Measurements from ENCODE around the gene GPR25.

The GPR25 gene

DNA sequence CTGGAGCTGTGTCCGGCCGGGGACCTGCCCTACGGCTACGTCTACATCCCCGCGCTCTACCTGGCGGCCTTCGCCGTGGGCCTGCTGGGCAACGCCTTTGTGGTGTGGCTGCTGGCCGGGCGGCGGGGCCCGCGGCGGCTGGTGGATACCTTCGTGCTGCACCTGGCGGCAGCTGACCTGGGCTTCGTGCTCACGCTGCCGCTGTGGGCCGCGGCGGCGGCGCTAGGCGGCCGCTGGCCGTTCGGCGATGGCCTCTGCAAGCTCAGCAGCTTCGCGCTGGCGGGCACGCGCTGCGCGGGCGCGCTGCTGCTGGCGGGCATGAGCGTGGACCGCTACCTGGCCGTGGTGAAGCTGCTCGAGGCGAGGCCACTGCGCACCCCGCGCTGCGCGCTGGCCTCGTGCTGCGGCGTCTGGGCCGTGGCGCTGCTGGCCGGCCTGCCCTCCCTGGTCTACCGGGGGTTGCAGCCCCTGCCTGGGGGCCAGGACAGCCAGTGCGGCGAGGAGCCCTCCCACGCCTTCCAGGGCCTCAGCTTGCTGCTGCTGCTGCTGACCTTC is 412 bp downstream of the GPR25 start:
- DNase-seq (ENCODE audit: low spot score) = no peak

DNA sequence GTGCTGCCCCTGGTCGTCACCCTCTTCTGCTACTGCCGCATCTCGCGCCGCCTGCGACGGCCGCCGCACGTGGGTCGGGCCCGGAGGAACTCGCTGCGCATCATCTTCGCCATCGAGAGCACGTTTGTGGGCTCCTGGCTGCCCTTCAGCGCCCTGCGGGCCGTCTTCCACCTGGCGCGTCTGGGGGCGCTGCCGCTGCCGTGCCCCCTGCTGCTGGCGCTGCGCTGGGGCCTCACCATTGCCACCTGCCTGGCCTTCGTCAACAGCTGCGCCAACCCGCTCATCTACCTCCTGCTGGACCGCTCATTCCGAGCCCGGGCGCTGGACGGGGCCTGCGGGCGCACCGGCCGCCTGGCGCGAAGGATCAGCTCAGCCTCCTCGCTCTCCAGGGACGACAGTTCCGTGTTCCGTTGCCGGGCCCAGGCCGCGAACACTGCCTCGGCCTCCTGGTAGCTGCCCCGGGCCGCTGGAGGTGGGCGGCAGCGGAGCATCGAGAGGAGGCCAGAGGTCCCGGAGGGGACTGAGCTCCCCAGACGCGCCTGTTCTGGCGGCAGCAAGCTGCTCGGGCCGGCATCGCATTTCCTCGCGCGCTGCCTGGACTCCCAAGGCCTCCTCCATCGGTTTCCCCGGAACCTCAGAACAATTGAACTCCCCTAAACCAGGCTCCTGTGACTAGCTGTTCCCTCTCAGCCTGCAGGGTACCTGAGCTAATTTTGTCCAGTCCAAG is 1.1 kb downstream of the GPR25 start:
- DNase-seq (ENCODE audit: low spot score) = no peak

GRCh38 chr1:200874694-200875093 is 1.9 kb downstream of the GPR25 start:
- DNase-seq (ENCODE audit: low spot score) = no peak

DNA sequence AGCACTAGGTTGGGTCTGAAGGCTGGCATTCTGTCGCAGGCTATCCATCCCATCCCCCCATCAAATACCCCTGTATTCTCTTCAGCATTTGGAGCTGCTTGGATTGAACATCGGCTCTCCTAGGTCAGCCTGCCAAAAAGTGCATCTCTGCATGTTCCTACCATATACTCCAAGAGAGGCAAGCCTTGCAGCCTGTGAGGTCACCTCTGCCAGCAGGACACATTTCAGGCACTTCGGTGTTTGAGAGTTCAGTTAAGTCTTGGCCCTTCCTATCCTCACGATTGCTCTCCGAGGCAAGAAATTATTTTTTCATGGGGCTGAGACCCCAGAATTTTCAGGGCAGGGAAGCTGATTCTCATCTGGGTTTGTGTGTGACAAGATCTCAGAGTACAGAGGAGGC is 2.6 kb downstream of the GPR25 start:
- DNase-seq (ENCODE audit: low spot score) = no peak

GRCh38 chr1:200877010-200877409 is 4.2 kb downstream of the GPR25 start:
- no peak for DNase-seq (ENCODE audit: low spot score)

DNA sequence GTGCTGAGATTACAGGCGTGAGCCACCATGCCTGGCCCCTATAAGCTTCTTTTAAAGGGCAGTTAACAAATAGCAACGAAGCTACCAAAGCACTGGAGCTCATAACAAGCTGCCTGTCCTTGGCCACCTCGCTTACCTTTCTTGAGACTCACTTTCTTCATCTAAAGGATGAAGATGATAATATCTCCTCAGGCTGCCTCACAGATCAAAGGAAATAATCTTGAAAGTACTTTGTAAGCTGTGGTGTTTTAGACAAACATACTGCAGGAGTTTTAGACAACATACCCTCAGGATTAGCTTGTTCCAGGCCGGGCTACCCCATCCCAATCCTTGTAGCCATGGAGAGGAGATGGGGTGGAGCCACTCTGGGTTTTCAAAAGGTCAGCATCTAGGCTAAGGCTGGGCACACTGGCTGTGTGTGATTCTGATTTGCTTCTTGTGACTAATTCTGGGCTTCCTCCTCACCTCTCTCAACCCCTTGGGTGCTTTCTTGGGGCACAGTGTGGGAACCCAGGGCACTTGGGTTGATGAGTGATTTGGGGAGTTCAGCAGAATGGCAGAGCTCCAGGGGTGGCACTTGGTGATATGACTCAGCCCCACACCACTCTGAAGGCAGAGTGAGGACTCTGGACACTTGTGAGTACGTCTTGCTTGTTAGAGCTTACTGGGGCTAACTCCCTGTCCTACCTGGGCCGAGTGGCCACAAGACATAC is 5.2 kb downstream of the GPR25 start:
- DNase-seq (ENCODE audit: low spot score) = peak; percentile 42

DNA sequence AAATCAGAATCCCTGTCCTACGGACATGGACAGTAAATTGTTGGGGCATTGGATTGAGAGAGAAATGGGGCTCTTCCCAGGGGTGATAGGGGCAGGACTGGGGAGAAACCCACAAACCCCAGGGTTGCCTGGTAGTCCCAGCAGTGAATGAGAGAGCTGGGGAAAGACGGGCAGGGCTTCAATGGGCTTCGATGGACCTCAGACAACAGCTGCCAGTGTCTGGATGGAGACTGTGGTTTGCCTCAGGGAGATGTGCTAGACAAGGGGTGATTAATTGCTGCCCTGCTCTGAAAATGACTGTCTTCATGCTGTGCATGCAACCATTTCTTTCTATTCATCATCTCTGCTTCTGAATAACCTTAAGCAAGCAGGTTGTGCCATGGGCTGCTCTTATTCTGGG is 7.4 kb downstream of the GPR25 start:
- no peak for DNase-seq (ENCODE audit: low spot score)

DNA sequence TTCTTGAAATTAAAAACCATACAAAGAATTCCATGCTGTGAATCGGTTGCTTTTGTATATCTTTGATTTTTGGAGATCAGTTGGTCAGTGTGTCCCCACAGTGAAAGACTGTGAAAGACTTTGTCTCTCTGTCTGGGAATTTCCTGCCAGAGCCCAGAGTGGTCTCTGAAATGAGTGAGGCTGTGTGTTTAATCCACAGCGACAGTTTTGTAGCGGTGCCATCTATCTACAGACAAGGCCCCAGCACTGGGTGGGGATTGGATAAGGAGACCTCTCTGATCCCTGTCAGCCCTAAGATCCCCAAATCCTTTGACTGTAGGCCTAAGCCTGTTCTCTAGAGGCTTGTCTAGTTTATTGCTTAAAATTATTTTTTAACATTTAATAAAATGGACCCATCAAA is 10.3 kb downstream of the GPR25 start:
- no peak for DNase-seq (ENCODE audit: low spot score)

GRCh38 chr1:200885623-200886402 is 13.0 kb downstream of the GPR25 start:
- DNase-seq (ENCODE audit: low spot score) = no peak

DNA sequence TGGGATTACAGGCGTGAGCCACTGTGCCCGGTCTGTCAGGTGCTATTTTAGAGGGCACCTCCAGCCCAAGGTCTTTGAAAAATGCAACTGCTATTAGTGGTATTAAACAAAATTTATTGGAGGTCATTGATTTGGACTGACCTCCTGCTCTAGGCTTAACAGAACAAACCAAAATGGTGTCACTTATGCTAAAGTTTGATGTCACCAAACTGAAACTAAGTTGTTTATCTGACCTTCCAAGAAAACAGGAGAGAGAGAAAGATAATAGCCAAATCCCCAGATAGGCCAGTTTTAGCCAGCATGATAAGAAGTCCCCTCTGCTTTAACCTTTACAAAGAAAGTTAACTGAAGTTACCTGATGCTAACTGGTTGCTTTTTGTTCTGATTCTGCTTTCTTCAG is 13.8 kb downstream of the GPR25 start:
- no peak for DNase-seq (ENCODE audit: low spot score)

GRCh38 chr1:200887036-200887435 is 14.3 kb downstream of the GPR25 start:
- no peak for DNase-seq (ENCODE audit: low spot score)

DNA sequence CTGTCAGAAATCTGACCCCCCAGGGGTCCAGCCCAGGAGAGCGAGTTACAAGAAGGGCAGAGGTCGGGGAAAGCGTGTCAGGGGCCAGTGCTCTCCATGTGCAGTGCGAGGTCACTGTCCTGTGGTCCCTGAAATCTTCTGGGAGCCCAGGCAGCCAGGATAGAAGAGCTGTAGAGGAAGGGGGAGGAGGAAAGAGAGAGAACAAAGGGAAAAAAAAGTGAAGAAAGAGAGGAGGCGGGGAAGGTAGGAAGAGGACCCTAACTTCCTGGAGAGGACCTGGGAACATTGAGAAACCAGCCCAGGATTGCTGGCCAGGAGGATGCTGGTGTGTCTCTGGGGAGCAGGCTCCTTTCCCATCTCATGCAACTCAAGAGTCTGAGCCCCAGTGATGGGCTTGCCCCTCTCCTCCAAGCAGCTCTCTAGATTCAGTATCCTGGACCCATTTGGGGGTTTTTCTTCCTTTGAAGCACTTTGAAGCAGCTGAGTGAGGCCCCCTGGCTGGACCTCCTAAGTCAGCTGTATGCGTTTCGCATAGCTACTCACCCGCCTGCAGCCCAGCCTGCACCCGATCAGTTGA is 15.1 kb downstream of the GPR25 start:
- DNase-seq (ENCODE audit: low spot score) = no peak

DNA sequence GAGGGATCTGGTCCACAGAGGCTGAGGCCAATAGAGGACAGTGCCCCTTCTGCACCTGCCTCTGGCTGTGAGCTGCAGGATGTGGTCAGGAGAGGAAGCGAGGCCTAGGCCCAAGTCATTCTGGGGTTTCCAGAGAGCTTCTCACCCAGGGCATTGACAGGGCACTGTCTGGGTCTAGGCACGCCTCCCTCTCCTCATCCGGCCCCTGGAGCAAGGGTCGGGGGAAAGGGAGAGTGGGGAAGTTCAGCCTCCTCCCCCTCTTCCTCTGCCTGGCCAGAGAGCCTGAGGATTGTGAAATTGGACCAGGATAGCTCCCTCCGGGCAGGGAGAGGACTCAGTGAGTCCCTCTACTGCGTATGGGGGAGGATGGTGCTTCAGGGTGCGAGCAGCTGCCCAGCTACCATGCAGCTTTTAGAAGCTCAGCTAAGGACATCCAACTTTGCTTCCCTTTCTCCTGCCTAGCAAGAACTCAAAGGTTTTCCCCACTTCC is 15.6 kb downstream of the GPR25 start:
- peak; percentile 70 for DNase-seq (ENCODE audit: low spot score)

DNA sequence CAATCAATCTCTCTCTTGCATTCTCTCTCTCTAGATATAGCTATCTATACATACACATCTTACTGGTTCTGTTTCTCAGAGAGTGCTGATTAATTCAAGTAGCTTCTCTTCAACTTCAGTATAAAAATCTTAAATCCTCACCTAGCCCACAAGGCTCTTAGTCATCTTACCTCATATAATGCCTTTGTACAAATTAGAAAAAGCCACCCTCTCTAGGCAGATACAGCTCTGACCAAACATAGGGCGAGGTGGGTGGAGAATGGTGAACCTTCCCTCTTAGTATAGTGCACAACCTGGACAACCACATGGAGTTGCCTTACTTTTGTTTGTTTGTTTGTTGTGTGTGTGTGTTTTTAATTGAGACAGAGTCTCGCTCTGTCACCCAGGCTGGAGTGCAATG is 16.8 kb downstream of the GPR25 start:
- DNase-seq (ENCODE audit: low spot score) = no peak

- DNase-seq (ENCODE audit: low spot score) = no peak
Observed at GRCh38 chr1:200890027-200890426, 17.2 kb downstream of the GPR25 start.

GRCh38 chr1:200890818-200891773 is 18.3 kb downstream of the GPR25 start:
- DNase-seq (ENCODE audit: low spot score) = no peak

GRCh38 chr1:200891774-200892157 is 19.0 kb downstream of the GPR25 start:
- no peak for DNase-seq (ENCODE audit: low spot score)

DNA sequence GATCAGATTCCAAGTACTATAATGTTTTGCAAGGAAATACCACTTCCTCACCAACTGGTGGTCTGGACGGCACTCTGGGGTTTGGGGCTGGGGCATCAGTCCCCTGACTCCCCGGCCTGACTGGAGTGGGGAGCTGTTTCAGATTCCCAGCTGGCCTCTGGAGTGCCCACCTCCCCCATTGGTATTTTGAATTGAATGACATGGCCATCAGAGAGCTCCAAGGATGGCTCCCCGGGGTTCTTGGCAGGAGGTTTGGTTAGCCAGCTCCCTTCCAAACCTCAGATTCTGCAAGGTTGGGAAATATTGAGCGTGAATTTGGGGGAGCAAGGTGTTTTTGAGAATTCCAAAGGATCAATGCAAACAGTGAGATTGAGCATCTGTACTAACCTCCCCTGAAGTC is 19.8 kb downstream of the GPR25 start:
- no peak for DNase-seq (ENCODE audit: low spot score)

DNA sequence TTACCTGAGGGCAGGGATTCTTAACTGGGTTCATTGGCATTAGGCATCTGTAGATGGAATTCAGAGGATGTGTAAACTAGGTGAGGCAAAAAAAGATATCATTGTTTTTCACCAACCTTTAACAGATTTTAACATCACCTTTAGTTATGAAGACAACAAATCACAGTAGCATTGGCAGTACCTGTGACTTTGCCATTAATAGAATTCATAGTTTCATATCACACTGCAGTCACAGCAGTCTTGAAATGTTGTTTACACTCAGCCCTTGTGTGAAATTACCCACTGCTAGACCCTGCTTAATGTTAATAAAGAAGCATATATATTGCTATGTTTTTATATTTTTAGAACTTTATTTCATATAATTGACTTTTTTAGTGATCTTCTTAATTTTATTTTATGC is 20.2 kb downstream of the GPR25 start:
- DNase-seq (ENCODE audit: low spot score) = no peak

DNA sequence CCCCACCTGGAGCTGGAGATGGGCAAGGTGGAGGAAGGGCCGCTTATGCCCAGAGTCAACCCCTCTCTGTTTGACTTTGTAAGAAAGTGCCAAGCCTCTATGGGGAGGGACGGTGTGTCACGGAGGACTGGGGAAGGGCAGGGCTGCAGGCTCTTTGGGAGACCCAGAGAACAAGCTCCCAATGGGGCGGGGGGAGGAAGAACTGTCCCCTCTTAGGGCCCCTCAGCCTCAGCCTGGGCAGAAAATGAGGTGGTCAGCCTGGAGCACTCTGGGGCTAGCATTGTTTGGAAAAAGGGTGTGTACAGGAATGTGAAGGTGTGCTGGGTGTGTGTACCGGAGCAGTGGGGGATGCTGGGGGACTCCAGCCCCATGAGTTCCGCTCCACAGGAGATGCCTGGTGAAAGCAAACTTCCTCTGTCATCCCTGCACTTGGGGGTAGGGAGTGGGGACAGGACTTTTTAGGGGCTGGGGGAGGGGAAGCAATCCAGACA is 20.7 kb downstream of the GPR25 start:
- no peak for DNase-seq (ENCODE audit: low spot score)

Data from CD4-positive, alpha-beta T cell treated with Interleukin-6 at 100 ng/mL for 8 hours (primary cell).